ENCODE measurements around the gene DPEP3.

DPEP3 gene

GRCh38 chr16:67966549-67967182 is 13.6 kb downstream of the DPEP3 start:
- no peak for DNase-seq

- DNase-seq, result peak in 1 of 2 experiments; percentile 27
These were observed 14.4 kb downstream of the DPEP3 start for GRCh38 chr16:67965668-67966548.

- no peak for DNase-seq
These were observed 15.7 kb downstream of the DPEP3 start for GRCh38 chr16:67964477-67965131.

- no peak for DNase-seq
These were observed 16.5 kb downstream of the DPEP3 start for GRCh38 chr16:67963662-67964321.

- no peak for DNase-seq
These were observed 17.0 kb downstream of the DPEP3 start for GRCh38 chr16:67963292-67963661.

GRCh38 chr16:67962135-67962534 is 18.2 kb downstream of the DPEP3 start:
- DNase-seq, result no peak

- DNase-seq, result peak in 1 of 2 experiments; percentile 17
These were observed 18.7 kb downstream of the DPEP3 start for GRCh38 chr16:67961551-67961957.

- no peak for DNase-seq
These were observed 20.6 kb downstream of the DPEP3 start for GRCh38 chr16:67959536-67960329.

- DNase-seq, result no peak
These were observed 22.7 kb downstream of the DPEP3 start for GRCh38 chr16:67957622-67958021.

- no peak for DNase-seq
These were observed 25.7 kb downstream of the DPEP3 start for GRCh38 chr16:67954421-67955196.

- no peak for DNase-seq
These were observed 26.5 kb downstream of the DPEP3 start for GRCh38 chr16:67953641-67954375.

- DNase-seq, result no peak
These were observed 28.8 kb downstream of the DPEP3 start for GRCh38 chr16:67951485-67951884.

- DNase-seq, result no peak
These were observed 29.9 kb downstream of the DPEP3 start for GRCh38 chr16:67950335-67950843.

GRCh38 chr16:67949645-67950044 is 30.7 kb downstream of the DPEP3 start:
- DNase-seq, result no peak

- DNase-seq, result peak in 1 of 2 experiments; percentile 35
These were observed 32.3 kb downstream of the DPEP3 start for GRCh38 chr16:67948015-67948414.

GRCh38 chr16:67946966-67947558 is 33.2 kb downstream of the DPEP3 start:
- no peak for DNase-seq

- no peak for DNase-seq
These were observed 34.1 kb downstream of the DPEP3 start for GRCh38 chr16:67946128-67946569.

- DNase-seq, result no peak
These were observed 34.8 kb downstream of the DPEP3 start for GRCh38 chr16:67945392-67945933.

GRCh38 chr16:67944690-67945391 is 35.5 kb downstream of the DPEP3 start:
- no peak for DNase-seq

Measured in NCI-H526 (cell line).